A549 (cell line): ENCODE measurements around the gene NPRL2.

Experiments used
- CBX8 ChIP-seq: fragments of 200-600 bp; sonication (generic); IDR thresholded peaks from 2 replicates; pipeline ENCODE4 v1.6.1; 2016
- CTCF ChIP-seq: fragments of >200 bp; sonication (Bioruptor Twin); formaldehyde crosslinking; IDR thresholded peaks from 3 replicates; pipeline ENCODE4 v1.5.1; 2016
- JUN ChIP-seq, 2 experiments: fragments of >200 bp; sonication (Bioruptor Twin); formaldehyde crosslinking; IDR thresholded peaks; 2 replicates in 1 of 2; 3 replicates in 1 of 2; pipeline ENCODE4 v1.6.1; 2016 to 2017
- KDM1A ChIP-seq: fragments of 200-600 bp; sonication (generic); IDR thresholded peaks from 2 replicates; pipeline ENCODE4 v1.6.1; 2016; ENCODE audit warnings: low read depth, mild to moderate bottlenecking
- KDM5A ChIP-seq: fragments of 200-600 bp; sonication (generic); IDR thresholded peaks from 2 replicates; pipeline ENCODE4 v1.6.1; 2016; ENCODE audit warnings: antibody characterized with exemption, mild to moderate bottlenecking
- MAZ ChIP-seq: fragments of 150-350 bp; IDR thresholded peaks from 2 replicates; pipeline ENCODE4 v1.6.1; 2014; ENCODE audit warnings: antibody characterized with exemption, low read depth, low read length, borderline replicate concordance
- MYC ChIP-seq: IDR thresholded peaks from 2 replicates; pipeline ENCODE4 v1.6.1; 2012; ENCODE audit warnings: mild to moderate bottlenecking, inconsistent platforms, low read length, improper control_type of control experiment, borderline replicate concordance
- PBX3 ChIP-seq: IDR thresholded peaks from 2 replicates; pipeline ENCODE4 v1.6.1; 2012
- POLR2A ChIP-seq: IDR thresholded peaks from 2 replicates; pipeline ENCODE4 v1.6.1; 2012; ENCODE audit warnings: mild to moderate bottlenecking, low read length
- POLR2AphosphoS2 ChIP-seq: conservative IDR thresholded peaks from 2 replicates; pipeline ENCODE4 v1.6.1; 2012; ENCODE audit warnings: low read length, improper control_type of control experiment, inconsistent platforms
- RAD21 ChIP-seq, 2 experiments: fragments of >200 bp in 1 of 2; sonication (Bioruptor Twin) in 1 of 2; formaldehyde crosslinking in 1 of 2; IDR thresholded peaks in 1 of 2; conservative IDR thresholded peaks in 1 of 2; 2 replicates in 1 of 2; 3 replicates in 1 of 2; pipeline ENCODE4 v1.6.1; 2012 to 2018; ENCODE audit warnings: inconsistent platforms in 1 of 2
- RARB ChIP-seq: fragments of 250-450 bp; sonication (Bioruptor Pico); IDR thresholded peaks from 2 replicates; pipeline ENCODE4 v1.8.0; 2021; ENCODE audit warnings: mild to moderate bottlenecking, moderate library complexity
- RFX5 ChIP-seq: fragments of 450-650 bp; IDR thresholded peaks from 2 replicates; pipeline ENCODE4 v1.7.1; 2014; ENCODE audit warnings: antibody characterized with exemption, mild to moderate bottlenecking, moderate library complexity
- SMC3 ChIP-seq: fragments of >200 bp; sonication (Bioruptor Twin); formaldehyde crosslinking; IDR thresholded peaks from 3 replicates; pipeline ENCODE4 v1.6.1; 2018; ENCODE audit warnings: inconsistent platforms

DNA sequence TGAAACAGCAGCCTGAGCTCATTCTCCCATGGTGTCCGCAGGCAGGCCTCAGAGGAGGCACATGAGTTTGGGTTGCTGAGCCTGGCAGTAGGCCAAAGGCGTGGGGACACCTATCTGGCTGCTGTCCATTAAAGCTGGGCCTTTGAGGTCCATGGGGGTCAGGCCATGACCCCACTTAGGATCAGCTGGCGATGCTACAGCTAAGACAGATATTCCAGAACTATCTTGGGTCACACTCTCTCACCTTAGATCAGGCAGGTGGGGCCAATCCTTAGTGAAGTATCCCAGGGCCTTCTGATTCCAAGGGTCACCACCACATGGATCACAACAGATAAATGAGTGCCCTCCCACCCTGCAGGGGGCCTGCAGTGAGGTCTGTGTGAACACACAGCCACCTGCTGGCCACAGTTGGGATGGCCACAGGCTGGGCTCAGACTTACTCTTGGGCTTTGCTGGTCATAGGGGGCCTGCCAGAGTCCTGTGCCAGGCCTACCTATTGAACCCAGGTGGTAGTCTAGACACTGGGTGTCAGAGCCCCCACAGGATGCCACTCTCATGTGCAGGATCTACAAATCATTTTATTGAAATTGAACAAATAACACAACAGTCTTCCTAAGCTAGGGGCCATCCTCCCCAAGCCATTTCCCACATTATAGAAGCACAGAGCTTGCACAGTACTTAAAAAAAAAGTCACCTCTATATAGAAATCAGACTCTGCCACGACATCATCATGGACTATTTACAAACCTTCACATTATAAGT is 26.0 kb downstream of the NPRL2 start:
- TF ChIP-seq POLR2A, result no peak
- no peak for TF ChIP-seq JUN (IDR thresholded peaks at IDR 0.05)
- TF ChIP-seq CTCF, result peak; percentile 63
- no peak for TF ChIP-seq MYC
- no peak for TF ChIP-seq RARB
- no peak for TF ChIP-seq MAZ
- no peak for TF ChIP-seq PBX3
- no peak for TF ChIP-seq POLR2AphosphoS2
- peak; percentile 55 for TF ChIP-seq SMC3
- TF ChIP-seq KDM5A, result no peak
- no peak for TF ChIP-seq CBX8
- no peak for TF ChIP-seq RFX5
- TF ChIP-seq RAD21 (conservative IDR thresholded peaks at IDR 0.05 in 1 of 2, IDR thresholded peaks at IDR 0.05 in 1 of 2), result peak; percentile 63 to 75
- no peak for TF ChIP-seq KDM1A
